Muscle of back (tissue), 11 donors: Measurements from ENCODE around the gene CAPN9. TPM values are rescaled to one million over a fixed set of nuclear protein-coding genes. Genes with fewer than 3 reads are reported as not detected.
"Not testable (repeated sequence)": the region's sequence is repeated elsewhere in the genome, so short reads cannot be mapped to it uniquely, and the experiment has no call there.

Experiments
- DNase-seq, 3 donors: peaks; one replicate each; pipeline versions ENCODE4 v3.0.0 to v3.0.0-alpha.2; 2013
- polyA plus RNA-seq, 10 donors: library from polyadenylated mRNA; unstranded; fragments of 120-200 nt; gene quantifications; one replicate each; pipeline ENCODE4 v1.2.1, GENCODE V29; 2013; ENCODE audit not compliant: insufficient read length in 10 of 10

Gene CAPN9
- polyA plus RNA-seq, 10 donors = 0.50 to 1.3 (median 0.83) TPM

- not testable (repeated sequence) for DNase-seq
Observed at GRCh38 chr1:230767859-230768612, 20.8 kb downstream of the CAPN9 start.

GRCh38 chr1:230768903-230769570, 21.8 kb downstream of the CAPN9 start:
- peak in 1 of 3 donors; percentile 60 for DNase-seq

GRCh38 chr1:230770317-230770716, 23.1 kb downstream of the CAPN9 start:
- DNase-seq = no peak

- DNase-seq = no peak
Observed at GRCh38 chr1:230771773-230772354, 24.7 kb downstream of the CAPN9 start.

- DNase-seq = peak in 2 of 3 donors; percentile 65 to 76
Observed at GRCh38 chr1:230772457-230773395, 25.5 kb downstream of the CAPN9 start.

GRCh38 chr1:230773396-230774033, 26.3 kb downstream of the CAPN9 start:
- DNase-seq = no peak

- DNase-seq = no peak
Observed at GRCh38 chr1:230778916-230779590, 31.9 kb downstream of the CAPN9 start.

- DNase-seq = no peak
Observed at GRCh38 chr1:230781131-230781530, 33.9 kb downstream of the CAPN9 start.

GRCh38 chr1:230781594-230781993, 34.4 kb downstream of the CAPN9 start:
- no peak for DNase-seq

GRCh38 chr1:230784163-230784562, 37.0 kb downstream of the CAPN9 start:
- no peak for DNase-seq

- no peak for DNase-seq
Observed at GRCh38 chr1:230785636-230786384, 38.6 kb downstream of the CAPN9 start.

- DNase-seq = no peak
Observed at GRCh38 chr1:230786385-230786753, 39.2 kb downstream of the CAPN9 start.

- no peak for DNase-seq
Observed at GRCh38 chr1:230787471-230787870, 40.3 kb downstream of the CAPN9 start.

GRCh38 chr1:230788561-230789275, 41.5 kb downstream of the CAPN9 start:
- no peak for DNase-seq

- no peak for DNase-seq
Observed at GRCh38 chr1:230790026-230790425, 42.8 kb downstream of the CAPN9 start.

- DNase-seq = no peak
Observed at GRCh38 chr1:230791986-230792564, 44.9 kb downstream of the CAPN9 start.

- DNase-seq = no peak
Observed at GRCh38 chr1:230792691-230793462, 45.7 kb downstream of the CAPN9 start.

GRCh38 chr1:230793463-230793745, 46.2 kb downstream of the CAPN9 start:
- DNase-seq = no peak
